Adipose tissue (tissue), 3 donors: ENCODE data around the gene CD300LD. TPM values are rescaled to one million over a fixed set of nuclear protein-coding genes. Genes with fewer than 3 reads are reported as not detected.

Experiments used
- H3K27ac ChIP-seq: one replicate; pipeline ENCODE4 v1.5.1; 2013; ENCODE audit warnings: low read depth, low read length
- WGBS, 3 donors: extraction: QIAGEN DNeasy Blood & Tissue Kit; methylation state at CpG; one replicate each; pipeline ENCODE4 v1.1.7; 2013; 5-methylcytosine and 5-hydroxymethylcytosine counted together
- polyA plus RNA-seq, 3 donors: library from polyadenylated mRNA; stranded (reverse); fragments of 200-250 nt; gene quantifications; one replicate each; pipeline ENCODE4 v1.2.3, GENCODE V29; 2013
- donor health status: healthy with polysubstance abuse.
- donor health status: Bipolar disorder and iron deficiency.
- donor health status: healthy.

Gene CD300LD
- polyA plus RNA-seq, 3 donors: not detected

- H3K27ac ChIP-seq: no peak overlapping the region
- WGBS, 3 donors: 57 to 72% (median 60%) methylated on average over 7 of the region's 7 CpGs
Observed at GRCh38 chr17:74555427-74555940, 36.6 kb downstream of the CD300LD start.

GRCh38 chr17:74554909-74555308 is 37.2 kb downstream of the CD300LD start:
- no peak overlapping the region for H3K27ac ChIP-seq
- 48 to 59% (median 56%) methylated on average over 5 to 6 of the region's 6 CpGs for WGBS, 3 donors

GRCh38 chr17:74552037-74552436 is 40.0 kb downstream of the CD300LD start:
- H3K27ac ChIP-seq: no peak overlapping the region
- WGBS, 3 donors: 43 to 63% (median 62%) methylated on average over 7 of the region's 7 CpGs

- no peak overlapping the region for H3K27ac ChIP-seq
- 72 to 88% (median 88%) methylated on average over 15 of the region's 15 CpGs for WGBS, 3 donors
Observed at GRCh38 chr17:74550602-74551001, 41.5 kb downstream of the CD300LD start.

GRCh38 chr17:74549343-74549742 is 42.7 kb downstream of the CD300LD start:
- whole genome bisulfite sequencing, 3 donors: 73 to 85% (median 75%) methylated on average over 7 of the region's 7 CpGs
- no peak overlapping the region for H3K27ac ChIP-seq

GRCh38 chr17:74547736-74548135 is 44.3 kb downstream of the CD300LD start:
- no peak overlapping the region for H3K27ac ChIP-seq
- 66 to 84% (median 80%) methylated on average over 2 to 3 of the region's 3 CpGs for WGBS, 3 donors

GRCh38 chr17:74547264-74547663 is 44.8 kb downstream of the CD300LD start:
- no peak overlapping the region for H3K27ac ChIP-seq
- 78 to 89% (median 89%) methylated on average over 7 of the region's 7 CpGs for WGBS, 3 donors

- H3K27ac ChIP-seq: no peak overlapping the region
- WGBS, 3 donors: 72 to 95% (median 92%) methylated on average over 7 of the region's 7 CpGs
Observed at GRCh38 chr17:74546586-74546985, 45.5 kb downstream of the CD300LD start.

GRCh38 chr17:74545843-74546230 is 46.2 kb downstream of the CD300LD start, which contains the start of gene CD300C:
CD300C (minus strand) TSS chr17:74546115; CDS start chr17:74545782, 333 bp downstream.
- H3K27ac ChIP-seq: no peak within 1 kb of the TSS
- 33 to 46% (median 35%) methylated on average over 5 of the region's 5 CpGs for WGBS, 3 donors

- H3K27ac ChIP-seq: no peak overlapping the region
- 60 to 73% (median 71%) methylated on average over 15 to 16 of the region's 16 CpGs for WGBS, 3 donors
Observed at GRCh38 chr17:74544991-74545842, 46.9 kb downstream of the CD300LD start.

- no peak overlapping the region for H3K27ac ChIP-seq
- 77 to 92% (median 91%) methylated on average over 17 to 18 of the region's 18 CpGs for WGBS, 3 donors
Observed at GRCh38 chr17:74543891-74544760, 48.0 kb downstream of the CD300LD start.

- H3K27ac ChIP-seq: no peak overlapping the region
- 72 to 83% (median 81%) methylated on average over 14 of the region's 14 CpGs for WGBS, 3 donors
Observed at GRCh38 chr17:74543406-74543805, 48.7 kb downstream of the CD300LD start.

GRCh38 chr17:74542727-74543383 is 49.2 kb downstream of the CD300LD start:
- WGBS, 3 donors: 82 to 92% (median 86%) methylated on average over 17 of the region's 17 CpGs
- no peak overlapping the region for H3K27ac ChIP-seq

GRCh38 chr17:74542166-74542565 is 49.9 kb downstream of the CD300LD start:
- WGBS, 3 donors: 72 to 86% (median 76%) methylated on average over 5 of the region's 5 CpGs
- no peak overlapping the region for H3K27ac ChIP-seq

- 59 to 74% (median 72%) methylated on average over 23 of the region's 23 CpGs for WGBS, 3 donors
- no peak overlapping the region for H3K27ac ChIP-seq
Observed at GRCh38 chr17:74541176-74542111, 50.6 kb downstream of the CD300LD start.

- WGBS, 3 donors: 59 to 76% (median 68%) methylated on average over 10 of the region's 10 CpGs
- H3K27ac ChIP-seq: no peak overlapping the region
Observed at GRCh38 chr17:74539281-74539820, 52.7 kb downstream of the CD300LD start.

- 59 to 71% (median 69%) methylated on average over 3 of the region's 3 CpGs for WGBS, 3 donors
- no peak overlapping the region for H3K27ac ChIP-seq
Observed at GRCh38 chr17:74536890-74537289, 55.2 kb downstream of the CD300LD start.
